Middle frontal gyrus (tissue), 1 donor: ENCODE results near the gene CPLANE1.
"Not testable (repeated sequence)": the region's sequence is repeated elsewhere in the genome, so short reads cannot be mapped to it uniquely, and the experiment has no call there.

Experiments
- DNase-seq: peaks from one replicate; pipeline ENCODE4 v3.0.0-alpha.2; 2015; ENCODE audit warnings: low spot score; ENCODE audit errors: extremely low spot score

The CPLANE1 gene

DNA sequence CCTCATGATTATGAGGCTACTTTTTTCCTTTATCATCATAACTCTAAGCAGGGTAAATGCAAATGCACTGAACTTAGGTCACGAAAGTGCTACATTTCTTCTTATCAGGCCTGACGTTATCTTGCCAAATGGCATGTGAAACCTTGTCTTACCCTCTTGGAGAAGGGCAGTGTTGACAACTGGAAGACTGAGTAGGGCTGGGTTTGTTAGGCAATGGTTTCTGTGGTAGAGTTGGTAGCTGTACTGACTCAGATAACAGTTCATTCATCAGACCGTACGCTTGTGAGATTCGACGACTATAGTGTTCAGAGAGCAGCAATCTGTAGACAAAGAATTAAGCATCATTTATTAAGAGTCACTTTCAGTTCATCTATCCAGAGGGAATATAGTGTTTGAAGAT lies 127.7 kb downstream of the CPLANE1 start:
- DNase-seq = no peak

DNA sequence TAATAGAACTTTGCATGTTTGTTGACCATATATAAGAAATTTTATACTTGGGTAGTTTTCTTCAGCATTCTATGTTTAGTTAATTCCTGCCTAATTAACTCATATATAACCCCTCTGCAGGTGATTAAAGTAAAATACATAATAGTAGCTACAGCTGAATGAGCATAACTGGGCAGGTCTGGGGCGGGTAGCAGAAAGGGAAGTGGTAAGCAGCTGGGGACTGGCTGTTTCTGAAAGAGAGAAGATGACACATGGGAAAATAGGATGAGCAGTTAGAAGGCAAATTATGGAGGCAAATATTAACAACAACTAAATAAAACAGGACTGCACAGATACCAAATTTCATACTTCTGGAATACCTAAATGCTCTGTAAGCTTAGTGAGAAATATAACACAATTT lies 128.1 kb downstream of the CPLANE1 start:
- no peak for DNase-seq

DNA sequence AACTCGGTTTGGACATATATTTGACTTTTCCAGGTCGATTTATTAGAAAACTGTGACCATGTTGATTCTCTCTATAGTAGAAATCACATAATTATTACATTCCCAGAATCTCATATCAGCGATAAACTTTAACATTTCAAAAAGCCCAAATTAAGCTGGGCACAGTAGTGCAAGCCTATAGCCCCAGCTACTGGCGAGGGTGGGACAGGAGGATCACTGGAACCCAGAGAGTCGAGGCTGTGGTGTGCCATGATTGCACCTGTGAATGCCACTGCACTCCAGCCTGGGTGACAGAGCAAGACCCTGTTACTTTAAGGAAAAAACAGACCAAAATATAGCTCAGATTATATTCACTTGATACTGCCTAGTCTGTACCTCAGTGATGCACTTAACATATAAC lies 128.9 kb downstream of the CPLANE1 start:
- DNase-seq = no peak

DNA sequence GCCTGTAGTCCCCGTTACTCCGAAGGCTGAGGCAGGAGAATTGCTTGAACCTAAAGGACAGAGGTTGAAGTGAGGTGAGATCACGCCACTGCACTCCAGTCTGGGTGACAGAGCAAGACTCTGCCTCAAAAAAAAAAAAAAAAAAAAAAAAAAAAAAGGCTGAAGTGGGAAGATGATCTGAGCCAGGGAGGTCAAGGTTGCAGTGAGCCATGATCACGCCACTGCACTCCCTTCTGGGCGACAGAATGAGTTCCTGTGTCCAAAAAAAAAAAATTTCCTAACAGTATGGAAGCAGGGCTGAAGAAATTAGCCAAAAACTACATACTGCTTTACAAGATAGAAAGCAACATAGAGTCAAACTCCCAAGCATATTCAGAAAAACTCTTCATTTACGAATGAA lies 132.8 kb downstream of the CPLANE1 start:
- no peak for DNase-seq

DNA sequence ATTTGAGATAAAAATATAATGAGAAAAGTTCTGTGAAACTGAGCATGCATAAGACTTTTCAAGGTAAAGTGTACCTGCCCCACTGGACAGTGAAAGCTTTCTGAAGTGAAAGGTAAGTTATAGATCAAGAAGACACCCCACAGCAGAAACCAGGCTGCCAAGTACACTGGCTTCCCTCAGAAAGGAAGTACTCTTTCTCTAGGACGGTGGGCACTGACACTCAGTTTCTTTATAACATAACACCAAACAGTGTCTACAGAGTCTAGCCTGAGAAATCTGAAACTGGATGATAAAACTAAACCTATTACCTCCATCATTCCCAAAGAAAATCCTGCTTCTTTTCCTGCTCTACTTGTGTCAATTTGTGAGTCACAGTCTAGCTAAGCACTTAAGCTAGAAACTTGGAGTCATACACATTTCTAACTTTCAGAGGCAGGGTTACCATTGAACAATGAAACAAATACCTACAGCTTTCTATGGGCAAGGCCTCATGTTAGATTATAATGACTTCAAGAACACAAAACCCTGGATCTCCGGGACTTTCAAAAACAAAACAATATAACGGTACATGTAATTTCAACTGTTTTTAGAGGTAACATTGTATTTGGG lies 136.7 kb downstream of the CPLANE1 start:
- no peak for DNase-seq

DNA sequence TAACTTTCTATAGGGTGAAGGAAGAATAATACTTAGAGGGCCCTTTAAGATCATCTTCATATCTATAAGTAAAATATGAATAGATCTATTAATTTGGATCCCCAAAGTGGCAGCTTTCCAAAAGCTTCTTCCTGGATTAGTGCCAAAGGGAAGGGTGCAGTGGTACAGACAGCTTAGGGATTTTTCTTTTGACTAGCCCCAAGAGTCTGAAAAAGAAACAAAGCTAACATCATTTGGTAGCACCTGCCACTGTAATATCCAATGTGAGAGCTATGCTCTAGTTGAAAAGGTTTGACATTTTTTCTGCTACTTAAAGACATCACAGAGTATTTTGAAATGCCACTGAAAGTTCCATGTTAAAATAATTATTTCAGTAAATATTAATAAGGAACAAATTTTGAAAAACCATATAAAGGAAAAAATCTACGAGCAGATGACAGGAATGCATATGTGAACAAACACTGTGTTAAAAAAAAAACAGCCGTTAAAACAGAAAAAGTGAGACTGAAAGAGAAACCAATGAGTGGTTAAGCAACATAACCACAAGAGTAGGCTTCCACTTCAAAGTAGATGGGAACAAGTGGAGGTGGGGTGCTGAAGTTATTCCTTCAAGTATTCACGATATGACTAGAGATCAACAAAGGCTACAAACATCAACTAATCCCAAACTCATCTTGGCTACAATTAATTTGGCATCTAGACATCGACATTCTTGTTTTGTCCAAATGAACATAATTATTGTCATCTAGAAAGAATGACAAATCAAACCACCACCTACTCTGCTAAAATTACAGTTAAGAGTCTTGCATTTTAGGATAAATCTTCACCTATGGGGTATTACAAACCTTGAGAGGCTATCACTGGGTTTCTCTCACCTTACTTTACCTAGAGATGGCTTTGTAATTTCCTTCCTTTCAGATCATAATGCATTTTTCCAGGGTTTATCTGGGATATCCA lies 137.5 kb downstream of the CPLANE1 start:
- no peak for DNase-seq

DNA sequence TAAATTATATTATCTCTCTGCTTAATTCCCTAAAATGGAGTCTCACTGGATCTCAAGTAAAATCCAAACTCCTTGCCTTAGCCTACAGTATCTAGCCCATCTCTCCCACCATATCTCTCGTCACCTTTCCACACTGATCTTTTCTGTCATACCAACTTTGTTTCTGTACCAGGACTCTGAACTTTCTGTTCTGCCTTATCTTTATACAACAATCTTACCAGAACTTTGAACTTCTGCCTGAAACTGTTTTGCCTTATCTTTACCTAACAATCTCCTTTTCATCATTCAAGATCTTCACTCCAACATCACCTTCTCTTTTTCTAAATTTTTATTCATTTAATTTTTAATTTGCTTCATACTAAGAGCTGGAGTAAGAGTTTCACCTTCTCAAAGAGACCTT lies 139.0 kb downstream of the CPLANE1 start:
- DNase-seq = no peak

DNA sequence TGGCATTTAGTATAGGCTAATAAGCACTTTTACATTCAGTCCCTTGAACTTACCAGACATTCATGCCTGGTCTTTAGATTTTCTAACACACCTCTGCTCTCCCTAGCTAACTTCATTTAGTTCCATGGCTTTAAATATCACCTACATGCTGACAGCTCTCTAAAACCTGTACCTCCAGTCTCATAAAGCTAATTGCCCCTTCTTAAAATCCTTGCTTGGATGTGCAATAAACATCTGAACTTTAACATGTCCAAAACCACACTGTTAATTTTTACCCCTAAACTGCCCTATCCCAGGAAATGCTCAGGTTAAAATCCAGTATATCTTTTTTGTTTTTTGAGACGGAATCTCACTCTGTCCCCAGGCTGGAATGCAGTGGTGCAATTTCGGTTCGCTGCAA lies 139.8 kb downstream of the CPLANE1 start:
- no peak for DNase-seq

DNA sequence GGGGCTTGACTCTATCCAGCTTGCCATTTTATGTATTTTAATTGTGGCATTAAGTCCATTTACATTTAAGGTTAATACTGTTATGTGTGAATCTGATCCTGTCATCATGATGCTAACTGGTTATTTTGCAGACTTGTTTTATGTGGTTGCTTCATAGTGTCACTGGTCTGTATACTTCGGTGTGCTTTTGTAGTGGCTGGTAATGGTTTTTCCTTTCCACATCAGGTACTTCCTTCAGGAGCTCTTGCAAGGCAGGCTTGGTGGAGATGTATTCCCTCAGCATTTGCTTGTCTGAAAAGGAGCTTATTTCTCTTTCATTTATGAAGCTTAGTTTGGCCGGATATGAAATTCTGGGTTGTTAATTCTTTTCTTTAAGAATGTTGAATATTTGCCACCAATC lies 145.9 kb downstream of the CPLANE1 start:
- no peak for DNase-seq

DNA sequence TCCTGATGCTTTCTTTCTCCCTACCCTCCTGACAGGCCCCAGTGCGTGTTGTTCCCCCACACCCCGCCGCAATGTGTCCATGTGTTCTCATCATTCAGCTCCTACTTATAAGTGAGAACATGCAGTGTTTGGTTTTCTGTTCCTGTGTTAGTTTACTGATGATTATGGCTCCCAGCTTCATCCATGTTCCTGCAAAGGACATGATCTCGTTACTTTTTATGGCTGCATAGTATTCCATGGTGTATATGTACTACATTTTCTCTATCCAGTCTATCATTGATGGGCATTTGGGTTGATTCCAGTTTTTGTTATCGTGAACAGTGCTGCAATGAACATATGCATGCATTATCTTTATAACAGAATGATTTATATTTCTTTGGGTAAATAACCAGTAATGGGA lies 149.9 kb downstream of the CPLANE1 start:
- not testable (repeated sequence) for DNase-seq

DNA sequence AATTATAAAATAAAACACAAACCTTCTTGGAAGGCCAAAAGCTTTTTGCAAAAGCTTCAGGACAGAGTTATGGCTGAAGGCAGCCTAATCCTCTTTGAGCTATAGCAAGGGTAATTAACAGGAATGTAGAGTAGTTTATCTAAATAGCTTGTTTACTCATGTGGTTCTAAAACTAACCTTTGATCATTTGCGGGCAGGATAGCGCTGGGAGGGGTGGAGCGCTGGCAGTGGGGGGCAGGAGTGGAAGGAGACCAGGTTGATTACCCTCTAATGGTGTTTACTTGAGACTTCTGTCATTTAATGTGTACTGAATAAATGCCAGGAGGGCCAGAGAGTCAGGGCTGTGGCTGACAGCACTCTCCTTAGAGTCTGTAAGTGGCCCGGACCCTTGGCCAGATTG lies 155.4 kb downstream of the CPLANE1 start:
- DNase-seq = not testable (repeated sequence)

DNA sequence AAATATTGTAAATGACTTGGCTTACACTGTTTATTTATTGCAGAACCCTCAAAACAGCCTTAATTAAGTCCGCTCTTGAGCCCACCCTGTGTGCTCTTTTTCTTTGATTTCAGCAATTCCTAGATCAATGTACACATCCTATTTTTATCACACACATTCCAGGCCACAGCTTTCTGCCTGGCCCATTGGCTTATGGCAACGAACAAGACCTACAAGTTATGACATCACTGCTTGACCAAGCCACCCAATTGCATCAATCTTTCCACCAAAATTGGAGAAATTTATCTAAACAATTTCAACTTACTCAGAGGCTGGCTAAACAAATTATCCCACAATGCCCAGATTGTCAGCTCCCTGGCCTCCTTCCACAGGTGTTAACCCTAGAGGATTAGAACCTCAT lies 158.4 kb downstream of the CPLANE1 start:
- DNase-seq = no peak

DNA sequence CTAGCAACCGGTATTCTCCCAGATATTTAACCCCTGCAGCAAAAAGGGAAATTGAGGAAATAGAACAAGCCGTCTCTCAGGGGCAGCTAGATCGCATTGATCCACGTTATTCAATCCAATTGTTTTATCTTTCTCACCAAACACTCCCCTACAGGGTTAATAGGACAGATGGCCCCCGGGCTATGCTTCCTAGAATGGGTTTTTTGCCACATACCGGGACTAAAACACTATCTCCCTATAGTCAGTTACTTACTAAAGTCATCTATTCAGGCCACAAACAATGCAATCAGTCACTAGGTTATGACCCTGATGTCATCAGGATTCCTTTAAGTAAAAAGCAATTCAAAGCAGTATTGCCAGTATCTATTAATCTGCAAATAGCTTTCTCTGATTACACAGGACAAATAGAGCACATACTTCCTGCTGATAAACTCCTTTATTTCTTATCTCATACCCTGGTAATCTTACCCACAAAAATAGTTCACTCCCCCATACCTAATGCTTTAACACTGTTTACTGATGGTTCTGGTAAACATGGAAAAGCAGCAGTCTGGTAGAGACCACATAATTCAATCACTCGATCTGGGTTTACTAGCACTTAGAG lies 159.0 kb downstream of the CPLANE1 start:
- DNase-seq = no peak

DNA sequence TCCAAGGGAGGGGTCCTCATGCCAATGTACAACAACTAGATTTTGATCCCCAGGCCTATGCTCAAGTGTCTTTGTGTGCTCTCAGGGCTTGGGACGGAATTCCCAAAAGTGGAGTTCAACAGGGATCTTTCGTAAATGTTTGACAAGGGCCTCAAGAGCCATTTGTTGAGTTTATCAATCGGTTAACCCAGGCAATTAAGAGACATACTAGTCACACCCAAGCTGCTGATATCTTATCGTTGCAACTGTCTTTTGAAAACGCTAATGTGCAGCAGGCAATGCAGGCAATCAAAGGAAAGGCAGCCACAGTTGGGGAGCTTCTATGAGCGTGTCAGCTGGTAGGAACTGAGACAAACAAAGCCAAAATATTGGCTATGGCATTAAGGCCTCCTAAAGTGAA lies 161.2 kb downstream of the CPLANE1 start:
- no peak for DNase-seq

DNA sequence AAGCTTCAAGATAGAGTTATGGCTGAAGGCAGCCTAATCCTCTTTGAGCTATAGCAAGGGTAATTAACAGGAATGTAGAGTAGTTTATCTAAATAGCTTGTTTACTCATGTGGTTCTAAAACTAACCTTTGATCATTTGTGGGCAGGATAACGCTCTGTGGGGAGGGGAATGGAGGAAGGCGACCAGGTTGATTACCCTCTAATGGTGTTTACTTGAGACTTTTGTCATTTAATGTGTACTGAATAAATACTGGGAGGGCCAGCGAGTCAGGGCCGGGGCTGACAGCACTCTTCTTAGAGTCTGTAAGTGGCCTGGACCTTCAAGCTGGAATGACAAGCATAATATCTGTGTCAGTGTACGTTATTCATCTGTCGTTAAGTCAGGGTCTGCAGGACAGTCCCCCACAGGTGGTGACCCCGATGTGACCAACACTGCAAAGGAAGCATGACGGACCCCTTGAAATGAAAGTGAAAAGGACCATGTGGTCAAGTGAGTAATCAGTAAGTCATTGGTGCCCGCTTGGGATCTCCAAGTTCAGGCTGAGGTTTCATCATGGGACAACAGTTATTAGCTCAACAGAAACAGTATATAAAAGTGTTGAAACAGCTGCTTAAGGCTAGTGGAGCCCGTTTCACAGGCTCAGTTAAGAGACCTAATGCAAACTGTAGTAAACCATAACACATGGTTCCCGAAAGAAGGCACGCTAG lies 162.6 kb downstream of the CPLANE1 start:
- DNase-seq = no peak

DNA sequence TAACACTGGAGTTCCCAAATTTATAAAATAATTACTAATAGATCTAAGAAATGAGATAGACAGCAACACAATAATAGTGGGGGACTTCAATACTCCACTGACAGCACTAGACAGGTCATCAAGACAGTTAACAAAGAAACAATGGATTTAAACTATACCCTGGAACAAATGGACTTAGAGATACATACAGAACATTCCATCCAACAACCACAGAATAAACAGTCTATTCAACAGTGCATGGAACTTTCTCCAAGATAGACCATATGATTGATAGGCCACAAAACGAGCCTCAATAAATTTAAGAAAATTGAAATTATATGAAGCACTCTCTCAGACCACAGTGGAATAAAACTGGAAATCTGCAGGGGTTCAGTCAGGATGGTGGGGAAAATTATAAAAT lies 163.2 kb downstream of the CPLANE1 start:
- DNase-seq = not testable (repeated sequence)

DNA sequence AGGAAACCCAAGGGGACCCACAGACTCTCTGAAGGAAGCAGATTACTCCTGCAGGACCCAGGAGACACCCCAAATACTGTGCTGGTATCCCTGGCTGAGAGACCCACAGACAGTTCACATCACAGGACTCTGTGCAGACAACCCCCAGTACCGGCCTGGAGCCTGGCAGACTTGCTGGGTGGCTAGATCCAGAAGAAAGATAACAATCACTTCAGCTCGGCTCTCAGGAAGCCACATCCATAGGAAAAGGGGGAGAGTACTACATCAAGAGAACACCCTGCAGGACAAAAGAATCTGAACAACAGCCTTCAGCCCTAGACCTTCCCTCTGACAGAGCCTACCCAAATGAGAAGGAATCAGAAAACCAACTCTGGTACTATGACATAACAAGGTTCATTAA lies 166.2 kb downstream of the CPLANE1 start:
- DNase-seq = not testable (repeated sequence)

DNA sequence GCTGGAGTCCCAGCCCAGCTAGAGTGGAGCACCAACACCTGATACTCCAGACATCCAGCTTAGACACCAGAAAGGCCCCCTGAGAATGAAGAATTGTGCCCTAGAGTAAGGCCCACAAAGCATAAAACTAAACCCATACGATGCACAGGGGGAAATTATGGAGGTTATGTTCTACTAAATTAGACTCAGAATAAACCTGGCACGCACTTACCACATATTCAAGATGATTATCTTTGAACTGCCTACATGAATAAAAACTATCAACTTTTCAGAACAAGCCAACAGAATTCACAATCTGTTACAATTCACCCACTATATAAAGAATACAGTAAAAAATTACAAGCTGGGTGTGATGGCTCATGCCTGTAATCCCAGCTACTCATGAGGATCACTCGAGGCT lies 168.5 kb downstream of the CPLANE1 start:
- no peak for DNase-seq

DNA sequence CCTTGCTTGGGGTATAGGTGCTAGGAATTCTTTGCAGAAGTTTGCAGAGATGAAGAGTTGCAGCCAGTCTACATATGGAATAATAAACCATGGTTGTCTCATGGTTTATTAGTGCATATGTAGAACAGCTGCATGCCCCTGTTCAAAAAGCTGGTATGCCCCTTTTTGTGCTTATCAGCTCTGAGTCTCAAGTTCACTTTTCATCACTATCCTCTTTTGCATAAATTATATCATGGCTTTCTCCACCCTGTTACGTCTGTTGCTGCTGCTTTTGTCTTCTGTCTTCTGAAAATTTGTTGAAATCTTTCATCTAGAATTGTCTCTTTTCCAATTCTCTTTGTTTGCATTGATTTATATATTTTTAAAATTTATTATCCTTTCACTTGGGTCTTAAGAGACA lies 172.0 kb downstream of the CPLANE1 start:
- no peak for DNase-seq

DNA sequence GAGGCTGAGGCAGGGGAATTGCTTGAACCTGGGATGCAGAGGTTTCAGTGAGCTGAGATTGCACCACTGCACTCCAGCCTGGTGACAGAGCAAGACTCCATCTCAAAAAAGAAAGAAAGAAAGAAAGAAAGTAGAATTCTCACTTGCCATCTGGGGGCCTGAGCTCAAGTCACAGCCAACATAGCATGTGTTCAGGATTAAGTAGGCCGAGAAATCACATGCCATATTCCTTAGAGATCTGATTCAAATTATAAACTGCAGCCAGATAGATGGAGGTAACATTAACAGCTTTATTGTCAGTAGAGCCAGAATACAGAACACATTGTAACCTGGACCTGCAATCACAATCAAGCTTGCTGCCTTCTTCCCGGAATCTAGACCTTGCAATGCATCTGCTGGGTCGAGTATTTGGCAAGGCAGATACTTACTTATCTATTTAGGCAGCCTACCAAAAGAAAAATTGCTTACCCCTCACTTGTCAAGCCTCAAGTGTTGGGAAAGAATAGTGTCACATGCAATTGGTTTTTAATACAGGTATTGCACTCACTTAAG lies 173.7 kb downstream of the CPLANE1 start:
- no peak for DNase-seq

DNA sequence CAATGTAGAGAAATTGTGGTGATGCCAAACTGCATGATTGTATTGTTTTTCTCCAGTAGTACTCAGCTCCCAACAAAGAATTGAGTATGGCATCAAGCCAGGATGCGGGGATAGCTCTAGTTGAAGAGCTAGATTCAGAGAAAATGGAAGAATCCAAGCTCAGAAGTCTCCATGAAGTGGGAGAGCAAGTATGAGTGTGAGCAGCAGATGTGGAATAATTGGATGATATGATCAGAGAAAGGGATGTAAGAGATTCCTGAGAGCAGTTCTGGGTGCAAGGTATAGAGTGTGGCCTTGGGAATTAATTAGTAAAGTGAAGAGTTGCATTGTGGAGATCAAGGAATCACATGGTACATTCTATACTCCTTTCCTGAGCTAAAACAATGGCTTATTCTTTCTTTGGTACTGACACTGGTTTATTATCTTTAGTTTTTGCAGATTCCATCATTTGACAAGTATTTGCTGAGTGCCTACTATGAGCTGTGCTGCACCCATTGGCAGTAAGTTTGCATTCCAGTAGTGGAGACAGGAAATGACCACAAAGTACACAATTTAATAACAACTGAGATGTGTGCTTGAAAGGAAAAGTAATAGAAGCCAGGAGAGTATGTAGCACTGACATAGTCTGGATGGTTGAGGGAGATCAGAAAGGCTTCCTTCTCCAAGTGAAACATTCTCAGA lies 177.1 kb downstream of the CPLANE1 start:
- DNase-seq = peak; percentile 59
